Measurements from ENCODE around the gene GJB5.

Gene GJB5

DNA sequence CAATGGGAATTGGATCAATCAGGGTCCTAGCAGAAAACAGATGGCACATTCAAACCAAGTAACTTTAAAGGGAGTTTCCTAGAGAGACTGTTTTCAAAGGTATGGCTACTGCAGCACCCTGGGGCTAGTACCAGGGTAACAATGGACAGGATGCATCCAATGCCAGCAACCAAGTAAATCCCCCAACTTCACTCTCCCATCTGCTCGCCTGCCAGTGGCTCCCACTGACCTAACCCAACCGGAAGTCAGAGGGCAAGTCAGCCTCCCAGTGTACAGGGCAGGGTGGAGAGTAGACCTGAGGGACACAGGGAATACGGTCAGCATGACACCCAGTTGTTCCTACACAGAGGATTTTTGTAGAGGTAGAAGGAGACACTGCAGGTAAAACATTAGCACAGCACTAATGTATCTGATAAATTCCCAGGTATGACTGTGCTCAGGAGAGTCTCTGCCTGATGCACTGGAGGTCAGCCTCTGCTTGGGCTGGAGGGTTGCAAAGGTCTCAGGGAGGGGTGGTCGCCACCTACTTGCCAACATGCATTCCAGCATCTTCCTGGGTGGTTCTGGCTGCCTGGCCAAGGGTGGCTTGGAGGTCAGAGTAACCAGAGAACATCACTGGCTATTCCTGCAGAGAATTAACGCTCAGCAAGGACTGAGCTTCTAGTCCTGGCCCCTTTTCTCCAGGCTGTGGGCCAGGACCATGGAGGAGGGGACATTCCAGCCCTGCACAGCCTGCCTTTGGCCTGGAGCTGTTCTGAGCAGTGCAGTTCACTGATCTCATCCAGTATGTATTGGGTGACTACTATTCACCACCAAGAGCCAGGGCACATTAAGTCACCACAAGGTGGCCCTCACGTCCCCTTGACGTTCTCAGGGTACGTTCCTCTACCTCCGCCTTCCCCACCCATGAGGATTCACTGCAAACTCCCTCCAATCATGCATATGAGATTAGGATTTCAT is 32.9 kb downstream of the GJB5 start:
- TF ChIP-seq, protein P1, sequence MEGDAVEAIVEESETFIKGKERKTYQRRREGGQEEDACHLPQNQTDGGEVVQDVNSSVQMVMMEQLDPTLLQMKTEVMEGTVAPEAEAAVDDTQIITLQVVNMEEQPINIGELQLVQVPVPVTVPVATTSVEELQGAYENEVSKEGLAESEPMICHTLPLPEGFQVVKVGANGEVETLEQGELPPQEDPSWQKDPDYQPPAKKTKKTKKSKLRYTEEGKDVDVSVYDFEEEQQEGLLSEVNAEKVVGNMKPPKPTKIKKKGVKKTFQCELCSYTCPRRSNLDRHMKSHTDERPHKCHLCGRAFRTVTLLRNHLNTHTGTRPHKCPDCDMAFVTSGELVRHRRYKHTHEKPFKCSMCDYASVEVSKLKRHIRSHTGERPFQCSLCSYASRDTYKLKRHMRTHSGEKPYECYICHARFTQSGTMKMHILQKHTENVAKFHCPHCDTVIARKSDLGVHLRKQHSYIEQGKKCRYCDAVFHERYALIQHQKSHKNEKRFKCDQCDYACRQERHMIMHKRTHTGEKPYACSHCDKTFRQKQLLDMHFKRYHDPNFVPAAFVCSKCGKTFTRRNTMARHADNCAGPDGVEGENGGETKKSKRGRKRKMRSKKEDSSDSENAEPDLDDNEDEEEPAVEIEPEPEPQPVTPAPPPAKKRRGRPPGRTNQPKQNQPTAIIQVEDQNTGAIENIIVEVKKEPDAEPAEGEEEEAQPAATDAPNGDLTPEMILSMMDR (IDR thresholded peaks at IDR 0.05; ENCODE audit: low read depth, low read length) = peak; percentile 13

GRCh38 chr1:34790985-34791384 is 36.1 kb downstream of the GJB5 start:
- H3K4me3 ChIP-seq (ENCODE audit: low read depth, low read length) = no peak overlapping the region
- TF ChIP-seq, protein P1 (IDR thresholded peaks at IDR 0.05; ENCODE audit: low read depth, low read length) = no peak
- in situ Hi-C loops (cut with HindIII; ENCODE audit: low sequenced_read_pairs) = no loop called here
- DNase-seq (ENCODE audit: low read depth, low spot score) = no peak

More for the DNA sequence above, 32.9 kb downstream of the GJB5 start:
- no peak overlapping the region for H3K4me3 ChIP-seq (ENCODE audit: low read depth, low read length)
- DNase-seq (ENCODE audit: low read depth, low spot score) = no peak
- in situ Hi-C loops (cut with HindIII; ENCODE audit: low sequenced_read_pairs) = no loop called here

DNA sequence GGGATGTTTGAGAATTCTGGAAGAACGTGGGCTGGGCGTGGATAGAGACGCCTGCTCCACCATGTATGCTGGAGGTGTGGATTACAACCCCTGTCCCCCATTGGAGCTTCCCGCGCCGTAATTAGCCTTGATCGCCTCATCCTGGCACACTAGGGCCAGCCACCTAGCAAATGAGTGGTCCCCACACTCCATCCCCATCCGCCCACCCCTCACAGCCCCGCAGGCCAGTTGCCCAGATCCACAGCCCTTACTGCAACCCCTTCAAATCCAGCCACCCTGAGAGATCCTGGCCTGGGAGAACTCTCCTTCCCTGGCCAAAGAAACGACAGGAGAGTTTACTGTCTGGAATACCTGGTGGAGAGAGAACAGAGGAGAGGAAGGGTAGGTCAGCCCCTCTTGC is 37.6 kb downstream of the GJB5 start:
- DNase-seq (ENCODE audit: low read depth, low spot score) = no peak
- in situ Hi-C loops (cut with HindIII; ENCODE audit: low sequenced_read_pairs) = no loop called here
- TF ChIP-seq, protein P1 (IDR thresholded peaks at IDR 0.05; ENCODE audit: low read depth, low read length) = no peak

DNA sequence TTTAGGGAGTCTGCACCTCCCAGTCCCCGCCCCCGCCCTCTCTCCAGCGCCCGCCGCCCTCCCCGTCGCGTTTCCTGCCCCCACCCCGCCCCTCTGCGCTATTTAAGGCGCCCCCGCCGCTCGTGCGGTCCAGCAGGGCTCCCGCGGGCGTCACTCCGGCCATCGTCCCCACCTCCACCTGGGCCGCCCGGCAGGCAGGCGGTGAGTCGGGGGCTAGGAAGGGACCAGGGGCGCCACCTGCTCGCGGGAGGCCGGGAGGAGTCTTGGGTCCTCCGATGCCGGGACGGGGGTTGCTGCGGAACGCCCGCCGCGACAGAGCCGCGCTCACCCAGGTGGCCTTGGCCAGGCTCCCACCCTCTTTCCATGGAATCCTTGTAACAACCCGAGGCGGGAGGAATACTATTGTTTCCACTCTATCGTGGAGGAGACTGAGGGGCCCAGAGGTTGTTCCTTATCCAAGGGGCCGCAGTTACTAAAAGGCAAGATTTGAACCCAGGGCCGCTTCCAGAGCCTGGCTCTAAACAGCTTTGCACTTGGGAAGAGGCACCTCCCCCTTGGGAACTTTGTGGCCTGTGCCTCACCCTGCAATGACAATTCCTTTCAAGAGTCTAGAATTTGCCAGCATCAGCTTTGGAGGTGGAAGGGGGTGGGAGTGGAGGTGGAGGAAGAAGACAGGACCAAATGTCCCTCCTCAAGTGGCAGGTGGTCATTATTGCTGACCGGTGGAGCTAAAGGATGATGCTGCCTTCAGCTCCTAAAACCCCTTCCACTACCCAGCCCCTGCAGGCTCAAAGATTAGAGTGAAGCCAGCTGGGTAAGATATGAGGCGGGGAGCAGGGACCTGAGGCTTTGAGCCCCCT is 38.3 kb downstream of the GJB5 start, which contains the start of gene GJA4:
Gene GJA4 (plus strand): TSS at position 132 of the 860 bp plus-strand sequence. CDS start 1,215 bp downstream, outside the sequence.
- TF ChIP-seq, protein P1 (IDR thresholded peaks at IDR 0.05; ENCODE audit: low read depth, low read length) = no peak
- in situ Hi-C loops (cut with HindIII; ENCODE audit: low sequenced_read_pairs) = no loop called here
- no peak for DNase-seq (ENCODE audit: low read depth, low spot score)
- H3K4me3 ChIP-seq (ENCODE audit: low read depth, low read length) = no peak within 1 kb of the TSS

More for the DNA sequence above, 37.6 kb downstream of the GJB5 start:
- H3K4me3 ChIP-seq (ENCODE audit: low read depth, low read length) = no peak overlapping the region

DNA sequence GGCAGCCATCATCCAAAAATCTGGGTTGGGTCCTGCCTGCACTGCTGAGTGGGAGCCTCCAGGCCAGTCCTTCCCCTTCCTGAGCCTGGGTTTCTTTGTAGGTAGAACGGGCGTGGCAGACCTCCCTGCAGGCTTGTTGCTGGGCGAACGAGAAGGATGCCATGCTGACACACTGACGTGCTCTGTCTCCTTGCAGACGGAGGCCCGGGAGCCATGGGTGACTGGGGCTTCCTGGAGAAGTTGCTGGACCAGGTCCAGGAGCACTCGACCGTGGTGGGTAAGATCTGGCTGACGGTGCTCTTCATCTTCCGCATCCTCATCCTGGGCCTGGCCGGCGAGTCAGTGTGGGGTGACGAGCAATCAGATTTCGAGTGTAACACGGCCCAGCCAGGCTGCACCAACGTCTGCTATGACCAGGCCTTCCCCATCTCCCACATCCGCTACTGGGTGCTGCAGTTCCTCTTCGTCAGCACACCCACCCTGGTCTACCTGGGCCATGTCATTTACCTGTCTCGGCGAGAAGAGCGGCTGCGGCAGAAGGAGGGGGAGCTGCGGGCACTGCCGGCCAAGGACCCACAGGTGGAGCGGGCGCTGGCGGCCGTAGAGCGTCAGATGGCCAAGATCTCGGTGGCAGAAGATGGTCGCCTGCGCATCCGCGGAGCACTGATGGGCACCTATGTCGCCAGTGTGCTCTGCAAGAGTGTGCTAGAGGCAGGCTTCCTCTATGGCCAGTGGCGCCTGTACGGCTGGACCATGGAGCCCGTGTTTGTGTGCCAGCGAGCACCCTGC is 39.3 kb downstream of the GJB5 start:
- in situ Hi-C loops (cut with HindIII; ENCODE audit: low sequenced_read_pairs) = no loop called here
- H3K4me3 ChIP-seq (ENCODE audit: low read depth, low read length) = no peak overlapping the region
- TF ChIP-seq, protein P1 (IDR thresholded peaks at IDR 0.05; ENCODE audit: low read depth, low read length) = no peak
- no peak for DNase-seq (ENCODE audit: low read depth, low spot score)

DNA sequence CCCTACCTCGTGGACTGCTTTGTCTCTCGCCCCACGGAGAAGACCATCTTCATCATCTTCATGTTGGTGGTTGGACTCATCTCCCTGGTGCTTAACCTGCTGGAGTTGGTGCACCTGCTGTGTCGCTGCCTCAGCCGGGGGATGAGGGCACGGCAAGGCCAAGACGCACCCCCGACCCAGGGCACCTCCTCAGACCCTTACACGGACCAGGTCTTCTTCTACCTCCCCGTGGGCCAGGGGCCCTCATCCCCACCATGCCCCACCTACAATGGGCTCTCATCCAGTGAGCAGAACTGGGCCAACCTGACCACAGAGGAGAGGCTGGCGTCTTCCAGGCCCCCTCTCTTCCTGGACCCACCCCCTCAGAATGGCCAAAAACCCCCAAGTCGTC is 39.9 kb downstream of the GJB5 start:
- in situ Hi-C loops (cut with HindIII; ENCODE audit: low sequenced_read_pairs) = no loop called here
- no peak overlapping the region for H3K4me3 ChIP-seq (ENCODE audit: low read depth, low read length)
- no peak for DNase-seq (ENCODE audit: low read depth, low spot score)
- TF ChIP-seq, protein P1 (IDR thresholded peaks at IDR 0.05; ENCODE audit: low read depth, low read length) = no peak

Measured in astrocyte of the spinal cord (primary cell).